Body of pancreas (tissue), 4 donors: ENCODE data around the gene CAMK2D.

Source experiments
- CTCF ChIP-seq, 7 experiments: fragments of 450-650 bp in 4 of 7; fragments of 200-600 bp in 3 of 7; sonication (generic) in 3 of 7; IDR thresholded peaks; one replicate each; pipeline ENCODE4 v1.5.1; 2016 to 2019; ENCODE audit warnings: antibody characterized with exemption in 7 of 7
- POLR2A ChIP-seq, 3 donors: fragments of 450-650 bp; IDR thresholded peaks; one replicate each; pipeline ENCODE4 v1.6.1; 2016; ENCODE audit warnings: antibody characterized with exemption in 3 of 3, mild to moderate bottlenecking in 2 of 3

- TF ChIP-seq CTCF (IDR thresholded peaks at IDR 0.05) (peak; percentile 40 to 67 (median 59)), POLR2A (IDR thresholded peaks at IDR 0.05) (no peak)
Observed at GRCh38 chr4:113781439-113782040, 20.0 kb upstream of the CAMK2D start.
